Spleen (tissue), 11 donors: Measurements from ENCODE around the gene MAST4. TPM values are rescaled to one million over a fixed set of nuclear protein-coding genes. Genes with fewer than 3 reads are reported as not detected.

Source experiments
- DNase-seq: peaks from one replicate; pipeline ENCODE4 v3.0.0-alpha.2; 2020
- H3K27ac ChIP-seq, 8 donors: fragments of 200-600 bp; sonication (generic) in 7 of 8; 1 replicate in 4 of 8; 2 replicates in 4 of 8; pipeline versions ENCODE4 v1.5.0 to v1.8.0; 2016 to 2021; ENCODE audit warnings: inconsistent platforms in 4 of 8, mild to moderate bottlenecking in 4 of 8, moderate library complexity in 1 of 8
- H3K27me3 ChIP-seq, 7 donors: fragments of 200-600 bp; sonication (generic) in 6 of 7; replicated peaks in 1 of 7; 1 replicate in 4 of 7; 2 replicates in 3 of 7; pipeline versions ENCODE4 v1.5.0 to v1.8.0; 2016 to 2021; ENCODE audit warnings: inconsistent platforms in 3 of 7, mild to moderate bottlenecking in 1 of 7
- H3K36me3 ChIP-seq, 6 donors: fragments of 200-600 bp; sonication (generic) in 5 of 6; 1 replicate in 4 of 6; 2 replicates in 2 of 6; pipeline versions ENCODE4 v1.5.0 to v1.8.0; 2016 to 2021; ENCODE audit warnings: inconsistent platforms in 2 of 6
- H3K4me1 ChIP-seq, 6 donors: fragments of 200-600 bp; sonication (generic) in 5 of 6; 1 replicate in 3 of 6; 2 replicates in 3 of 6; pipeline versions ENCODE4 v1.5.0 to v1.8.0; 2016 to 2021; ENCODE audit warnings: inconsistent platforms in 3 of 6
- H3K4me3 ChIP-seq, 8 donors: fragments of 200-600 bp; sonication (generic) in 7 of 8; 1 replicate in 4 of 8; 2 replicates in 4 of 8; pipeline versions ENCODE4 v1.5.0 to v1.8.0; 2016 to 2021; ENCODE audit warnings: inconsistent platforms in 4 of 8, mild to moderate bottlenecking in 4 of 8, moderate library complexity in 2 of 8
- H3K9me3 ChIP-seq, 8 donors: fragments of 200-600 bp; sonication (generic) in 7 of 8; 1 replicate in 4 of 8; 2 replicates in 4 of 8; pipeline versions ENCODE4 v1.5.0 to v1.8.0; 2016 to 2021; ENCODE audit warnings: inconsistent platforms in 4 of 8
- CTCF ChIP-seq, 11 experiments: fragments of 200-600 bp in 7 of 11; fragments of 450-650 bp in 4 of 11; sonication (generic) in 4 of 11; IDR thresholded peaks in 8 of 11; conservative IDR thresholded peaks in 3 of 11; 1 replicate in 7 of 11; 2 replicates in 4 of 11; pipeline versions ENCODE4 v1.4.0 to v1.8.0; 2016 to 2021; ENCODE audit warnings: antibody characterized with exemption in 11 of 11, inconsistent platforms in 4 of 11, mild to moderate bottlenecking in 1 of 11
- POLR2A ChIP-seq, 3 donors: fragments of 450-650 bp; IDR thresholded peaks; one replicate each; pipeline ENCODE4 v1.5.1; 2017; ENCODE audit warnings: antibody characterized with exemption in 3 of 3, mild to moderate bottlenecking in 1 of 3
- POLR2AphosphoS5 ChIP-seq, 3 donors: sonication (generic); formaldehyde crosslinking; IDR thresholded peaks; one replicate each; pipeline ENCODE4 v1.5.1; 2017; ENCODE audit warnings: antibody characterized with exemption in 3 of 3
- WGBS, 5 donors: extraction: QIAGEN DNeasy Blood & Tissue Kit in 3 of 5; methylation state at CpG; one replicate each; pipeline versions ENCODE4 v1.1.5 to v1.1.7; 2013 to 2018; 5-methylcytosine and 5-hydroxymethylcytosine counted together
- intact Hi-C: fragments of 100-400 bp; cut with DNase I; formaldehyde crosslinking; loops from one replicate; pipeline ENCODE4 v1.15.0; 2023; ENCODE audit warnings: low total_unique reads
- polyA plus RNA-seq, 3 donors: library from polyadenylated mRNA; stranded (reverse); fragments of 200-250 nt; gene quantifications; one replicate each; pipeline ENCODE4 v1.2.1, GENCODE V29; 2013
- total RNA-seq, 7 donors: library from RNA; depleted of rRNA in 3 of 7; stranded (reverse); fragments of >200 nt in 3 of 7; fragmentation: NEBNext Ultra II Directional in 4 of 7; extraction: Animal tissue kit (Norgen Biotek cat#: 25700) in 4 of 7; gene quantifications; one replicate each; pipeline versions ENCODE4 v1.1.0 to v1.2.1, GENCODE V29; 2016 to 2021
- donor health status: healthy with polysubstance abuse.
- donor health status: DM: no; HTN: no; CAD: no; lungs with moderate emphysema.
- donor health status: DM: no; HTN: no; CAD: no.
- donor health status: Bipolar disorder and iron deficiency.
- donor health status: healthy.
- donor health status: DM: no; HTN: no; CAD: no.
- donor health status: DM: yes; HTN: yes; CAD: no.

The MAST4 gene
- total and polyA plus RNA-seq, 10 donors: 2.5 to 43.7 (median 25.4) TPM

- Histone ChIP-seq H3K9me3 (no peaks in the 10 kb centered on the region), H3K36me3 (no peaks in the 10 kb centered on the region), H3K27ac (no peak overlapping the region), H3K4me1 (peaks cover 0 to 5% (median 0%) of the 10 kb centered on the region in 6 donors), H3K4me3 (no peak overlapping the region), H3K27me3 (no peaks in the 10 kb centered on the region)
- 30 to 55% (median 42%) methylated on average over 4 of the region's 4 CpGs for WGBS, 5 donors
- intact Hi-C loops: no loop called here
- no peak for DNase-seq
- TF ChIP-seq POLR2AphosphoS5 (IDR thresholded peaks at IDR 0.05) (no peak), CTCF (IDR thresholded peaks at IDR 0.05 in 8 of 11, conservative IDR thresholded peaks at IDR 0.05 in 3 of 11) (no peak), POLR2A (IDR thresholded peaks at IDR 0.05) (no peak)
These were observed 396.4 kb downstream of the MAST4 start for GRCh38 chr5:66992547-66992946.

DNA sequence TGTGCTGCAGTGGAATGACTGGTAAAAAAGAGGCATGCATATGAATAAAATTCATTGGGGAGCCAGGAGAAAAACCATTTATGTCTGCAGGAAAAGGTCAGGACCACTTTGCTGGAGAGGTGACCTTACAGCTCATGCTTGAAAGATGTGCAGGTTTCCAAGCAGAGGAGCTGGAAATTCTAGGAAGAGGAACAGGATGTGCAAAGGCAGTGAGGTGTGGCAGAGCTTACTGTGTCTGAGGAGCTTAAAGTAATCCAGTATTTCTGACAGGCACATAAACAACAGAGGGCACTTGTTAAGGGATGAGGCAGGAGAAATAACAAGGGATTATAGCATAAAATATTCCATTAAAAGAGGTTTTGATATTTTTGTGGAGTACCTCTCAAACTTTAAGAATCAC is 397.3 kb downstream of the MAST4 start:
- Histone ChIP-seq H3K4me3 (no peak overlapping the region), H3K27ac (no peak overlapping the region), H3K9me3 (no peaks in the 10 kb centered on the region), H3K27me3 (no peaks in the 10 kb centered on the region), H3K36me3 (no peaks in the 10 kb centered on the region), H3K4me1 (peaks cover 0 to 5% (median 0%) of the 10 kb centered on the region in 6 donors)
- intact Hi-C loops: no loop called here
- no peak for DNase-seq
- no peak for TF ChIP-seq CTCF (IDR thresholded peaks at IDR 0.05 in 8 of 11, conservative IDR thresholded peaks at IDR 0.05 in 3 of 11)
- no peak for TF ChIP-seq POLR2A (IDR thresholded peaks at IDR 0.05)
- TF ChIP-seq POLR2AphosphoS5 (IDR thresholded peaks at IDR 0.05): no peak

GRCh38 chr5:66993882-66994281 is 397.7 kb downstream of the MAST4 start:
- Histone ChIP-seq H3K9me3 (no peaks in the 10 kb centered on the region), H3K4me3 (no peak overlapping the region), H3K27me3 (no peaks in the 10 kb centered on the region), H3K4me1 (peaks cover 0 to 5% (median 0%) of the 10 kb centered on the region in 6 donors), H3K36me3 (no peaks in the 10 kb centered on the region), H3K27ac (no peak overlapping the region)
- TF ChIP-seq CTCF (IDR thresholded peaks at IDR 0.05 in 8 of 11, conservative IDR thresholded peaks at IDR 0.05 in 3 of 11) (no peak), POLR2A (IDR thresholded peaks at IDR 0.05) (no peak), POLR2AphosphoS5 (IDR thresholded peaks at IDR 0.05) (no peak)
- no peak for DNase-seq
- 84 to 94% (median 90%) methylated on average over 4 of the region's 4 CpGs for WGBS, 5 donors
- intact Hi-C loops: no loop called here

DNA sequence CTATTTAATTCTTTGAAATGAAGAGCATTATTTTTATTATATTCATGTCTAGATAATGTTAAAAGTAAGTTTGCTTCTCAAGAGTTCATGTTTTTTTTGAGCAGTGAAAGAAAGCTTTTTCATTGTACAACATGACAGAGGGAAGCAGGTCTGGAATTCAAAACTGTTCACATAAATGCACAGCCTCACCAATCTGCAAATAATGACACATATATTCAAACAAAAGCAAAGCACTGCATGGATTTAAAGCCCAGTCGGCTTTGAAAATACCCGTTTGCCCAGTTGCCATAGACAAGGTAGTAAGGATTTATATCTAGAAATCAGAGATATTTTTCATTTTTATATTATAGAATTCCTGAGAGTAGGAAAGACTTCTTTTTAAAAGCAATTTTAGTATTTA is 398.6 kb downstream of the MAST4 start:
- no peak for DNase-seq
- intact Hi-C loops: no loop called here
- H3K36me3 ChIP-seq: no peaks in the 10 kb centered on the region
- H3K27me3 ChIP-seq: no peaks in the 10 kb centered on the region
- 92 to 97% (median 94%) methylated on average over 2 of the region's 2 CpGs for WGBS, 5 donors
- no peak overlapping the region for H3K4me3 ChIP-seq
- no peak overlapping the region for H3K27ac ChIP-seq
- peaks cover 0 to 5% (median 0%) of the 10 kb centered on the region in 6 donors for H3K4me1 ChIP-seq
- TF ChIP-seq CTCF (IDR thresholded peaks at IDR 0.05 in 8 of 11, conservative IDR thresholded peaks at IDR 0.05 in 3 of 11) (no peak), POLR2AphosphoS5 (IDR thresholded peaks at IDR 0.05) (no peak), POLR2A (IDR thresholded peaks at IDR 0.05) (no peak)
- H3K9me3 ChIP-seq: no peaks in the 10 kb centered on the region
